C4-2B (cell line): ENCODE data around the gene PLPPR4.
"Not testable (repeated sequence)": the region's sequence is repeated elsewhere in the genome, so short reads cannot be mapped to it uniquely, and the experiment has no call there.

Experiments
- H3K27ac ChIP-seq: fragments of 450-650 bp; 2 replicates; pipeline ENCODE4 v1.5.1; 2017
- ZFX ChIP-seq: fragments of 450-650 bp; IDR thresholded peaks from 2 replicates; pipeline ENCODE4 v1.6.1; 2017
- TF ChIP-seq, protein P1 (sequence below): fragments of 450-650 bp; conservative IDR thresholded peaks from 2 replicates; pipeline ENCODE4 v1.5.1; 2017; ENCODE audit warnings: mild to moderate bottlenecking

Gene PLPPR4

GRCh38 chr1:99281105-99281504 lies 16.8 kb downstream of the PLPPR4 start:
- no peak overlapping the region for H3K27ac ChIP-seq
- no peak for TF ChIP-seq ZFX
- TF ChIP-seq, protein P1, sequence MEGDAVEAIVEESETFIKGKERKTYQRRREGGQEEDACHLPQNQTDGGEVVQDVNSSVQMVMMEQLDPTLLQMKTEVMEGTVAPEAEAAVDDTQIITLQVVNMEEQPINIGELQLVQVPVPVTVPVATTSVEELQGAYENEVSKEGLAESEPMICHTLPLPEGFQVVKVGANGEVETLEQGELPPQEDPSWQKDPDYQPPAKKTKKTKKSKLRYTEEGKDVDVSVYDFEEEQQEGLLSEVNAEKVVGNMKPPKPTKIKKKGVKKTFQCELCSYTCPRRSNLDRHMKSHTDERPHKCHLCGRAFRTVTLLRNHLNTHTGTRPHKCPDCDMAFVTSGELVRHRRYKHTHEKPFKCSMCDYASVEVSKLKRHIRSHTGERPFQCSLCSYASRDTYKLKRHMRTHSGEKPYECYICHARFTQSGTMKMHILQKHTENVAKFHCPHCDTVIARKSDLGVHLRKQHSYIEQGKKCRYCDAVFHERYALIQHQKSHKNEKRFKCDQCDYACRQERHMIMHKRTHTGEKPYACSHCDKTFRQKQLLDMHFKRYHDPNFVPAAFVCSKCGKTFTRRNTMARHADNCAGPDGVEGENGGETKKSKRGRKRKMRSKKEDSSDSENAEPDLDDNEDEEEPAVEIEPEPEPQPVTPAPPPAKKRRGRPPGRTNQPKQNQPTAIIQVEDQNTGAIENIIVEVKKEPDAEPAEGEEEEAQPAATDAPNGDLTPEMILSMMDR: no peak

- TF ChIP-seq, protein P1: no peak
Measured at GRCh38 chr1:99282536-99282935, 18.2 kb downstream of the PLPPR4 start.

GRCh38 chr1:99283521-99283920 lies 19.2 kb downstream of the PLPPR4 start:
- H3K27ac ChIP-seq: not testable (repeated sequence)

More at GRCh38 chr1:99282536-99282935, 18.2 kb downstream of the PLPPR4 start:
- H3K27ac ChIP-seq: no peak overlapping the region

DNA sequence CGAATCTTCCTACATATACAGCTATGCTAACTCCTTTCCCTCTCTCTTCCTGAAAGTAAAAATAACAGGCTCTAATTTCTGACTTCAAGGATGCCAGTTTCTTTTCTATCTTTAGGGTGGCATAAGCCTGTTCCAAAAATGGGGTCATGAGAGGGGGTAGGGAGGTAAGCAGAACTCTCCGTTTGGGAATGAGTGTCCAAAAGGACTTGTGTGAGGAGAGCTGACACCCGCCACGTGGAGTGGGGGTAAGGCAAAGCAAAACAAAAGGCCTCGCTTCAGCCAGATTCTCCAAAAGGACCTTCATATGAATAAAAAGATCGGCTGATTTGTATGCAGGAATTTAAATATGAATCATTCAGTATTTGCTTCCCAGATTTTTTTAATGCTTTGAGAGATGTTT lies 28.6 kb downstream of the PLPPR4 start:
- H3K27ac ChIP-seq: no peak overlapping the region
- TF ChIP-seq, protein P1: no peak
- TF ChIP-seq ZFX: no peak

DNA sequence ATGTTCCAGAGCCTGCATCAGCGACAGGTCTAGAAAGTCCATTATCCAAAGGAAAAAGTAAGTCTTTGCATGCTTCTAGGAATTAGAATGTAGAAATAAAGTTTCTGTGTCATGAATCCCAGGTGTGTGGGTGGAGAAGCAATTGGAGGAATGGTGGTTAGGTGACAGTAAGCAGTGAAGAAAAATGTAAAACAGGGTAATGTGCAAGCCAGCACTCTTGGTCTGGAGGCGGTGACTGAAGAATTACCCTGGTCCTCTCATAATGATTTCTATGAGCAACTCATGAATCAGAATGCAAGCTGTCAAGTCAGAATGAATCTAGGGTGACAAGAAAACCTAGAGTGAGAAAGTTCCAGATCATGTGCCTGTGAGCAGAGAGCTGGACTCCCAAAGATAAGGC lies 33.6 kb downstream of the PLPPR4 start:
- no peak for TF ChIP-seq ZFX

GRCh38 chr1:99304725-99305282 lies 40.5 kb downstream of the PLPPR4 start:
- TF ChIP-seq, protein P1: no peak
- TF ChIP-seq ZFX: no peak
- no peak overlapping the region for H3K27ac ChIP-seq

More for the DNA sequence above, 33.6 kb downstream of the PLPPR4 start:
- H3K27ac ChIP-seq: no peak overlapping the region

GRCh38 chr1:99305626-99306025 lies 41.3 kb downstream of the PLPPR4 start:
- no peak for TF ChIP-seq ZFX
- TF ChIP-seq, protein P1: no peak
- H3K27ac ChIP-seq: no peak overlapping the region

DNA sequence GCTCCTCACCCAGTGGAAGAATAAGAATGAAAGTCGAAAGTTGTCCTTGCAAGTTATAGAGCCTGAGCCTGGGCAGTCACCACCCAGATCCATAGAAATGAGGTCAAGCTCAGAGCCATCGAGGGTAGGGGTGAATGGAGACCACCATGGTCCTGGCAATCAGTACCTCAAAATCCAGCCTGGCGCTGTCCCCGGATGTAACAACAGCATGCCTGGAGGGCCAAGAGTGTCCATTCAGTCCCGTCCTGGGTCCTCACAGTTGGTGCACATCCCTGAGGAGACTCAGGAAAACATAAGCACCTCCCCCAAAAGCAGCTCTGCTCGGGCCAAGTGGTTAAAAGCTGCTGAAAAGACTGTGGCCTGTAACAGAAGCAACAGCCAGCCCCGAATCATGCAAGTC lies 41.8 kb downstream of the PLPPR4 start:
- TF ChIP-seq, protein P1: no peak
- no peak for TF ChIP-seq ZFX
- H3K27ac ChIP-seq: no peak overlapping the region
